MG63 (cell line): Measurements from ENCODE around the gene SYCN. TPM values are rescaled to one million over a fixed set of nuclear protein-coding genes. Genes with fewer than 3 reads are reported as not detected.

ENCODE experiments used
- DNase-seq: peaks from one replicate; pipeline ENCODE4 v3.0.0-alpha.2; 2020
- H3K27me3 ChIP-seq: fragments of 250-450 bp; sonication (Bioruptor Pico); 2 replicates; pipeline ENCODE4 v1.5.1; 2020; ENCODE audit warnings: mild to moderate bottlenecking, moderate library complexity
- H3K36me3 ChIP-seq: fragments of 250-450 bp; sonication (Bioruptor Pico); 2 replicates; pipeline ENCODE4 v1.5.1; 2020; ENCODE audit warnings: mild to moderate bottlenecking, moderate library complexity
- H3K4me3 ChIP-seq: fragments of 250-450 bp; sonication (Bioruptor Pico); 2 replicates; pipeline ENCODE4 v1.5.1; 2020; ENCODE audit warnings: mild to moderate bottlenecking, moderate library complexity
- H3K9me3 ChIP-seq: fragments of 250-450 bp; sonication (Bioruptor Pico); 2 replicates; pipeline ENCODE4 v1.5.1; 2020; ENCODE audit warnings: mild to moderate bottlenecking, moderate library complexity
- total RNA-seq: library from RNA; depleted of rRNA; stranded (reverse); fragments of >200 nt; shearing (Covaris generic); gene quantifications from 2 replicates; pipeline ENCODE4 v1.2.3, GENCODE V29; 2014; ENCODE audit warnings: low replicate concordance

Gene SYCN
- total RNA-seq, 1 experiment from 2014 or later, result not detected

- no peak for DNase-seq
- H3K27me3 ChIP-seq, result no peaks in the 10 kb centered on the region
- no peaks in the 10 kb centered on the region for H3K9me3 ChIP-seq
- H3K4me3 ChIP-seq, result no peak overlapping the region
- H3K36me3 ChIP-seq, result no peaks in the 10 kb centered on the region
Measured at GRCh38 chr19:39205449-39205764, 1.3 kb upstream of the SYCN start.

- no peak overlapping the region for H3K4me3 ChIP-seq
- no peak for DNase-seq
- H3K27me3 ChIP-seq, result no peaks in the 10 kb centered on the region
- no peaks in the 10 kb centered on the region for H3K9me3 ChIP-seq
- no peaks in the 10 kb centered on the region for H3K36me3 ChIP-seq
Measured at GRCh38 chr19:39202998-39203355, 1.1 kb downstream of the SYCN start.

GRCh38 chr19:39200803-39201115 is 3.3 kb downstream of the SYCN start:
- H3K36me3 ChIP-seq, result no peaks in the 10 kb centered on the region
- H3K27me3 ChIP-seq, result no peaks in the 10 kb centered on the region; the same call in 1 of the 2 replicates
- H3K4me3 ChIP-seq, result no peak overlapping the region
- no peaks in the 10 kb centered on the region for H3K9me3 ChIP-seq
- no peak for DNase-seq

GRCh38 chr19:39200066-39200802 is 3.8 kb downstream of the SYCN start:
- Histone ChIP-seq H3K36me3 (no peaks in the 10 kb centered on the region), H3K4me3 (no peak overlapping the region), H3K27me3 (no peaks in the 10 kb centered on the region; the same call in 1 of the 2 replicates), H3K9me3 (no peaks in the 10 kb centered on the region)
- DNase-seq, result no peak

- DNase-seq, result peak; percentile 87
- H3K4me3 ChIP-seq, result no peak overlapping the region
- H3K9me3 ChIP-seq, result no peaks in the 10 kb centered on the region
- H3K27me3 ChIP-seq, result peaks cover 3% of the 10 kb centered on the region; the same call in 1 of the 2 replicates
- H3K36me3 ChIP-seq, result no peaks in the 10 kb centered on the region
Measured at GRCh38 chr19:39199025-39199424, 5.0 kb downstream of the SYCN start.

- DNase-seq, result peak; percentile 63
- Histone ChIP-seq H3K4me3 (no peak overlapping the region), H3K36me3 (no peaks in the 10 kb centered on the region), H3K9me3 (no peaks in the 10 kb centered on the region), H3K27me3 (peaks cover 3% of the 10 kb centered on the region; the same call in 1 of the 2 replicates)
Measured at GRCh38 chr19:39197808-39198207, 6.3 kb downstream of the SYCN start.

GRCh38 chr19:39196860-39197562 is 7.1 kb downstream of the SYCN start, which contains the start of gene NCCRP1:
Gene NCCRP1, plus strand, starts transcription at chr19:39196964. Its CDS starts 19 bp downstream, at chr19:39196983.
- Histone ChIP-seq H3K4me3 (no peak within 1 kb of the TSS), H3K27me3 (peaks cover 3% of the 10 kb centered on the region; the same call in 1 of the 2 replicates), H3K9me3 (no peaks in the 10 kb centered on the region), H3K36me3 (no peaks in the 10 kb centered on the region)
- no peak for DNase-seq

- peaks cover 3% of the 10 kb centered on the region; the same call in 1 of the 2 replicates for H3K27me3 ChIP-seq
- no peaks in the 10 kb centered on the region for H3K9me3 ChIP-seq
- no peaks in the 10 kb centered on the region for H3K36me3 ChIP-seq
- DNase-seq, result no peak
- no peak overlapping the region for H3K4me3 ChIP-seq
Measured at GRCh38 chr19:39196320-39196719, 7.7 kb downstream of the SYCN start.

- H3K9me3 ChIP-seq, result no peaks in the 10 kb centered on the region
- no peaks in the 10 kb centered on the region for H3K36me3 ChIP-seq
- no peak for DNase-seq
- H3K27me3 ChIP-seq, result peaks cover 3% of the 10 kb centered on the region; the same call in 1 of the 2 replicates
- H3K4me3 ChIP-seq, result no peak overlapping the region
Measured at GRCh38 chr19:39195755-39196154, 8.3 kb downstream of the SYCN start.

GRCh38 chr19:39194832-39195542 is 9.1 kb downstream of the SYCN start:
- no peak for DNase-seq
- H3K4me3 ChIP-seq, result no peak overlapping the region
- peaks cover 3% of the 10 kb centered on the region; the same call in 1 of the 2 replicates for H3K27me3 ChIP-seq

GRCh38 chr19:39193803-39194202 is 10.3 kb downstream of the SYCN start:
- peak; percentile 37 for DNase-seq
- Histone ChIP-seq H3K9me3 (no peaks in the 10 kb centered on the region), H3K27me3 (peaks cover 3% of the 10 kb centered on the region; the same call in 1 of the 2 replicates), H3K4me3 (no peak overlapping the region), H3K36me3 (no peaks in the 10 kb centered on the region)

More at GRCh38 chr19:39194832-39195542, 9.1 kb downstream of the SYCN start:
- Histone ChIP-seq H3K36me3 (no peaks in the 10 kb centered on the region), H3K9me3 (no peaks in the 10 kb centered on the region)

- Histone ChIP-seq H3K4me3 (no peak overlapping the region), H3K36me3 (no peaks in the 10 kb centered on the region), H3K27me3 (peaks cover 3% of the 10 kb centered on the region; the same call in 1 of the 2 replicates), H3K9me3 (no peaks in the 10 kb centered on the region)
- no peak for DNase-seq
Measured at GRCh38 chr19:39192846-39193245, 11.2 kb downstream of the SYCN start.

GRCh38 chr19:39190768-39191167 is 13.3 kb downstream of the SYCN start:
- Histone ChIP-seq H3K9me3 (no peaks in the 10 kb centered on the region), H3K27me3 (peaks cover 3% of the 10 kb centered on the region; the same call in 1 of the 2 replicates), H3K4me3 (no peak overlapping the region), H3K36me3 (no peaks in the 10 kb centered on the region)
- no peak for DNase-seq

GRCh38 chr19:39188960-39189359 is 15.1 kb downstream of the SYCN start:
- no peaks in the 10 kb centered on the region for H3K9me3 ChIP-seq
- no peaks in the 10 kb centered on the region for H3K27me3 ChIP-seq
- DNase-seq, result no peak
- no peak overlapping the region for H3K4me3 ChIP-seq
- H3K36me3 ChIP-seq, result no peaks in the 10 kb centered on the region

GRCh38 chr19:39187552-39187943 is 16.5 kb downstream of the SYCN start:
- no peaks in the 10 kb centered on the region for H3K9me3 ChIP-seq
- H3K4me3 ChIP-seq, result no peak overlapping the region
- H3K27me3 ChIP-seq, result no peaks in the 10 kb centered on the region
- DNase-seq, result no peak
- H3K36me3 ChIP-seq, result no peaks in the 10 kb centered on the region

- H3K36me3 ChIP-seq, result no peaks in the 10 kb centered on the region
- no peak for DNase-seq
- H3K4me3 ChIP-seq, result no peak overlapping the region
- no peaks in the 10 kb centered on the region for H3K27me3 ChIP-seq
- no peaks in the 10 kb centered on the region for H3K9me3 ChIP-seq
Measured at GRCh38 chr19:39186391-39186790, 17.7 kb downstream of the SYCN start.

- Histone ChIP-seq H3K36me3 (peaks cover 8% of the 10 kb centered on the region), H3K27me3 (no peaks in the 10 kb centered on the region), H3K4me3 (no peak overlapping the region), H3K9me3 (no peaks in the 10 kb centered on the region)
- no peak for DNase-seq
Measured at GRCh38 chr19:39183104-39183503, 21.0 kb downstream of the SYCN start.
